HG02840 (cell line): ENCODE results near the gene RNF20.
"Not testable (repeated sequence)": the region's sequence is repeated elsewhere in the genome, so short reads cannot be mapped to it uniquely, and the experiment has no call there.

ENCODE experiments used
- ATAC-seq: cut with Tn5 transposase; IDR thresholded peaks from one replicate; pipeline ENCODE4 v1.9.1; 2021; ENCODE audit warnings: mild to moderate bottlenecking, moderate library complexity, moderate number of reproducible peaks; ENCODE audit not compliant: unreplicated experiment, low FRiP score

Gene RNF20

DNA sequence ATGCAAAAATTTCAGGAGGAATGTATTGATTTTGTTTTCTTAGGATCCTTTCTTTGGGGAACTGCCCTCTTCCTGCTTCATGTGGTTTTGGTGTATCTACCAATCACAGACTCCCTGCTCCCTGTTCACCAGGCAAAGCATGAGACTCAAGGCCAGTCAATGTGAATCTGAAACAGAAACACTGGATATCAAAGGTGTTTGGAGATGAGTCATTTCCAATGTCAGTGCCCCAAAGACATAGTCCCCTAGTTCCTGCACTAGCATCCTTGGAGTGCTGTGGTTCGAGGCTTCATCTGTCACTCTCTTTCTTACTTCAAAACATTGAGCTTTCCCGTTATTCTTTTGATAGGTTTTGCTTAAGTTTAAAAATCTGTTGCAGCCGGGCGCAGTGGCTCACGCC is 53.0 kb downstream of the RNF20 start:
- ATAC-seq = peak; percentile 63

GRCh38 chr9:101587332-101588043 is 53.8 kb downstream of the RNF20 start:
- no peak for ATAC-seq

GRCh38 chr9:101590074-101590473 is 56.4 kb downstream of the RNF20 start:
- not testable (repeated sequence) for ATAC-seq

- ATAC-seq = no peak
Measured at GRCh38 chr9:101590901-101591300, 57.2 kb downstream of the RNF20 start.

DNA sequence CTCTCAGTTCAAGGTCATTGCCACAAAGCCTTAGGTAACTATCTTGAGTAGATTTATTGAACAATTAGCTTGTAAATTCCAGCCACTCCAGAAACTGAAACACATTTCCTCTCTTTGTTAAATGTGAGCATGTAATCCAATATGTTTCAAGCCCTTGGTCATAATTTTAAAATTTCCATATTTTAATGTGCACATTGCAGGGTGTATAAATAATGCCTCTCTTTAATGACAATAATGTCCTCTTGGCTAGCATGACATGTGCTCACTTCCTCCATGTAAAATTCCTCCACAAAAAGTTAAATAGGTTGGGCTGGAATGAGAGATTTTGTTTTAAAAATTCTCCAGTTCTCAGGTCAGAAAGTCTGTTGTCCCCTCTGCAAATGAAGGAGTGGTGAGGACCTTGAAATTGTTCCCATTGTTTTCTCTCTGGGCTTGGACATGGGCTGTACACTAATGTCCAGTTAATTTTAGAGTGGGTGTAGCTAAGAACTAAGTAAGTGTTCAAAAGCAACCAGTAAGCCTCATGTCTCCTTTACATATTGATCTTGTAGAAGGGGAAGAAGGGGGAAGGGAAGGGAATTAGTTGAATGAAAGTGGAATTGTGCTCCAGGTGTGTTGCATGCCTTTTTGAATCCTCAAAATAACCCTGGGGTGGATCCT is 58.3 kb downstream of the RNF20 start:
- ATAC-seq = no peak

GRCh38 chr9:101592788-101593187 is 59.1 kb downstream of the RNF20 start:
- no peak for ATAC-seq

DNA sequence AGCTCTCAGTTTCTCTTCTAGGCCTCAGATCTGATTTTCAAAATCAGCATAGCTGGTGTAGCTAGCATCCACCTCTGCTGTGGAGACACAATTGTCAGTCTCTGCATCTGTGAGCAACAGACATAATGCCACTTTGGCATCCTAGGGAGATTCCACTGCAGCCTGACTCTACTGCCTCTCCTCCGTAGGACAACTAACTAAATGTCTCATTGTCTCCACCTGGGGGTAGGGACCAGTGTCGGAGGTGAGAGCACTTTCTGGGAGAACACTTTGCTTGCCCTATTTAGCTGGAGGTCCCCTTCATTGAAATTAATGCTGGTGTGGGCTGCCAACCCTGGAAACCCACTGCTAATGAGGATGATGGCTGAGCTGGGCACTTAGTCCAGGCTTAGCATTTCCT is 59.7 kb downstream of the RNF20 start:
- no peak for ATAC-seq

- ATAC-seq = no peak
Measured at GRCh38 chr9:101594796-101595195, 61.1 kb downstream of the RNF20 start, which contains the start of gene PPP3R2. Gene PPP3R2 (minus strand): TSS chr9:101594969. CDS start chr9:101594921, 48 bp downstream.

DNA sequence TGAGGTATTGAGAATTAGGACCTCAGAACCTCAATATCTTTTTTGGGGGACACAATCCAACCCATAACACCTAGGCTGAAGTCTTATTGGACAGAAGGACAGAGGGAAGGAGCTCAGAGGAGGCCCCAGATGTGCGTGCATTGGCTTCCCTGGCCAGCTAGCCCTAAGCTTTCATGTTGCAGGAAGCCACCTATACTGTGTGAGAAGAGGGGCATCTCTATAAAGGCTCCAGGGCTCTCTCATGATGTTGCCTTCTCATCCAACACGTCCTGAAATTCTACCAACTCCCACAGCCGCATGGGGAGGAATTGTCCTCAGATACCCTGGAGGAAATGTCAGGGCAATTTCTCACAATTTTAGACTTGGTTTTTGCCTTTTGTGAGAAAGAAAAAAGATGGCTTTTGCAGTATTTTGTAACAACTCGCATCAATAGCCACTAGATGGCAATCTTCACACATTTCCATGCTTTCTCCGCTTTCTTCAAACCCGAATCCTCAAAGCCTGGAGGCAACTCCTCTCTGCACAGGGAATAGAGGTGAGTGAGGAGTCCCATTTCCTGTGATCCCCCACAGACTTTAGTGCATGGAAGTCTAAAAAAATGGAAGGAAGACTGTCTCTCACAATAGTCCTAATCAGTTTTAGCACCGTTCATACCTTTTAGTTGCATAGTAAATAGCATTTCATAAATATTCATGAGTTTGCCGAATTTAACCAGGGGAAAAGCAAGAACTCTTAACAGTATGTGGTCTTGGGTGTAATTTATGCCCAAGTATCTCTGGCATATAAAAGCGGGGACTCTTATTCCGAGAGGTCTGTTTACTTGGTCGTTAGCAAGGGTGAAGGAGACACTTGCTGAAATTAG is 68.5 kb downstream of the RNF20 start:
- ATAC-seq = no peak

- no peak for ATAC-seq
Measured at GRCh38 chr9:101604296-101604695, 70.6 kb downstream of the RNF20 start.

- no peak for ATAC-seq
Measured at GRCh38 chr9:101605547-101605946, 71.9 kb downstream of the RNF20 start.
